ENCODE data around the gene PLK2.
A peak's percentile ranks its signal among the peaks of the same experiment; 100 is the strongest.

The PLK2 gene

DNA sequence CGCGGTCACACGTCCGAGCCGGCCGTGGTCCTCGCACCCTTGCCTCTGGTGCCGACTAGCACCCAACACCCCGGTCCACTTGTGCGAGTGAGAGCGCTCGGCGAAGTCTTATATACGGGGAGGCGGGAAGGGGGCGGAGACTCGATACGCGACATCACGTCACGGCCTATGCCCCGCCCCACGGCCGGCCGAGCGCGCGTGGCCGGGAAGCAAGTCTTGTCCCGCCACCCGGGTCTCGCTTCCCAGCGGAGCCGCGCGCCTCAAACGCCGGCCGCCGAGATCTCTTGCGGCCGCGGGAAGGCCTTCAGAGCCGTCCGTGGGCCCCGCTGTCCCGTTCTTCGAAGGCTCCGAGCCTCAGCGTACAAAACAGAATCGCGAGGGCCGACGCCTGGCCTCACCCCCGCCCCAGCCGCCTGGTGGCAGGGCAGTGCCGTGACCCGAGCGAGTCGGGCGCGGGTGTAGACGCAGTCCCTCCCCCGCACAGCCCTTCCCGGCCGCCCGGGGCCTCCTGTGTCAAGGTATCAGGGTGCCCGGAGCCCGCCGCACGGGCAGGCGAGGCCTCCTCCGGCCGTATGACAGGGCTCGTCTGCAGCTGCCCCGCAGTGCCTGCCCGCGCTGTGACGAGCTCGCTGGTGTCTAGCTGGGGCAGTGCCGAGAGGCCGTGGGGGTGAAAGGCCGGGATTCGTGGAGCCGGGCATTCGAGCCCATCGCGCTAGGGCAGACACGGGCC lies at the start of gene PLK2:
PLK2 (minus strand) TSS at position 85 of the 730 bp plus-strand sequence. CDS start 127 bp downstream, outside the sequence.
- peak; percentile 94 for DNase-seq (ENCODE audit: low read depth)
- TF ChIP-seq, protein P1, sequence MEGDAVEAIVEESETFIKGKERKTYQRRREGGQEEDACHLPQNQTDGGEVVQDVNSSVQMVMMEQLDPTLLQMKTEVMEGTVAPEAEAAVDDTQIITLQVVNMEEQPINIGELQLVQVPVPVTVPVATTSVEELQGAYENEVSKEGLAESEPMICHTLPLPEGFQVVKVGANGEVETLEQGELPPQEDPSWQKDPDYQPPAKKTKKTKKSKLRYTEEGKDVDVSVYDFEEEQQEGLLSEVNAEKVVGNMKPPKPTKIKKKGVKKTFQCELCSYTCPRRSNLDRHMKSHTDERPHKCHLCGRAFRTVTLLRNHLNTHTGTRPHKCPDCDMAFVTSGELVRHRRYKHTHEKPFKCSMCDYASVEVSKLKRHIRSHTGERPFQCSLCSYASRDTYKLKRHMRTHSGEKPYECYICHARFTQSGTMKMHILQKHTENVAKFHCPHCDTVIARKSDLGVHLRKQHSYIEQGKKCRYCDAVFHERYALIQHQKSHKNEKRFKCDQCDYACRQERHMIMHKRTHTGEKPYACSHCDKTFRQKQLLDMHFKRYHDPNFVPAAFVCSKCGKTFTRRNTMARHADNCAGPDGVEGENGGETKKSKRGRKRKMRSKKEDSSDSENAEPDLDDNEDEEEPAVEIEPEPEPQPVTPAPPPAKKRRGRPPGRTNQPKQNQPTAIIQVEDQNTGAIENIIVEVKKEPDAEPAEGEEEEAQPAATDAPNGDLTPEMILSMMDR (IDR thresholded peaks at IDR 0.05; ENCODE audit: insufficient read depth, low read depth, low read length, missing control alignments): no peak

DNA sequence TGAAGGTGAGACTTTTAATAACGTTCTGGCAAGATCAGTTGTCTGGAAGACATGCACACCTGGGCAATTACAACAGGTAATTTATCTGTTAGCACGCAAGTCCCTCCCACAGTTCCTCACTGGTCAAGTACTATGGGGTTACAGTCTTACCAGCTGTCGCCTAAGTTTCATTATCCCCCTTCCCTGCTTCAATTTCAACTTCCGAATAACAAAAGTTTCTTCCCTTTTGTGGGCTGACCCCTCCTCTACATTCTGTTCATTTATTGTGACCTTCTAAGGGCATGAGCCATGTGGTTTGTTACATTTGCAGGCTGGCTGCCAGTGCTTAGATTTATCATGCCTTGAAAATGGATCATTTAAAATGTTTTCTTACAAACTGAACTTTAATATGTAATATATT lies 47.8 kb upstream of the PLK2 start:
- TF ChIP-seq, protein P1 (IDR thresholded peaks at IDR 0.05; ENCODE audit: insufficient read depth, low read depth, low read length, missing control alignments): no peak
- DNase-seq (ENCODE audit: low read depth): no peak
- no peak overlapping the region for H3K4me3 ChIP-seq (ENCODE audit: low read length)

More for the DNA sequence above, at the start of gene PLK2:
- peak within 1 kb of the TSS; percentile 84 for H3K4me3 ChIP-seq (ENCODE audit: low read length)

DNA sequence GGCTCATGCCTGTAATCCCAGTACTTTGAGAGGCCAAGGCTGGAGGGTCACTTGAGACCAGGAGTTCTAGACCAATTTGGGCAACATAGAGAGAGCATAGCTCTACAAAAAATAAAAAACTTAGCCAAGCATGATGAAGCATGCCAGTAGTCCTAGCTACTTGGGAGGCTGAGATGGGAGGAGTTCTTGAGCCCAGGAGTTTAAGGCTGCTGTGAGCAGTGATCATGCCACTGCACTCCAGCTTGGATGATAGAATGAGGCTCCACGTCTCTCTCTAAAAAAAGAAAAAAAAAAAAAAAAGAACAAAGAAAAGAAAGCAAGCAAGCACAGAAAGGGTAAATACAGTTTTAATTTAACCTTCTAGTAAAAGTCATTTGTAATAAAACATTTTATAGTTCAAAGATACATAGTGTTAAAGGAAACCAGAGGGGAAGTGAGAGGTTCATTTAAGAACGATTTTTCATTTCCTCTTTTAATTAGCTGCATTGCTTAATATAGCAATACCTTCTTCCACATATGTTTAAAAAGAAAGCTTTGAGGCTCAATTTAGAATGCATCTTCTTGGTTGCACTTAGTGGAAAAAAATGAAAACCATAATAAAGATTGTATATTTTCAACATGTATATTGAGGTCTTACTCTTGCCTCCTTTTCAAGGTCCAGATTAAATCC lies 46.2 kb upstream of the PLK2 start:
- TF ChIP-seq, protein P1 (IDR thresholded peaks at IDR 0.05; ENCODE audit: insufficient read depth, low read depth, low read length, missing control alignments): no peak
- H3K4me3 ChIP-seq (ENCODE audit: low read length): no peak overlapping the region
- no peak for DNase-seq (ENCODE audit: low read depth)

DNA sequence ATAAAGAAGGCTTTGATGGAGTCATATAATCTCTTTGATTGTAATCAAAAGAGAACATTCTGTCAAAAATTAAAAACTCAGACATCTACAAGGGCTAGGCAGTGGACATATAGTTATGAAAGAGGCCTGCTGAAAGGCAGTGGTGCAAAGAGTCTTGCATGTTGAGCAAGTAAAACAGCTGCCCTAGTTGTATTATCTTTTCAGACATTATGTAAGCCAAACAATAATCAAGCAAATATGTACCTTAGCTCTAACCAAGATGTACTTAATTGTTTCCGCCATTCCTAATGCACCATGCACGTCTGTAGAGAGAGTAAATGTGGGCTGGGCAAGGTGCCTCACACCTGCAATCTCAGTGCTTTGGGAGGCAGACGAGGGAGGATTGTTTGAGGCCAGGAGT lies 45.6 kb upstream of the PLK2 start:
- H3K4me3 ChIP-seq (ENCODE audit: low read length): no peak overlapping the region
- DNase-seq (ENCODE audit: low read depth): no peak

DNA sequence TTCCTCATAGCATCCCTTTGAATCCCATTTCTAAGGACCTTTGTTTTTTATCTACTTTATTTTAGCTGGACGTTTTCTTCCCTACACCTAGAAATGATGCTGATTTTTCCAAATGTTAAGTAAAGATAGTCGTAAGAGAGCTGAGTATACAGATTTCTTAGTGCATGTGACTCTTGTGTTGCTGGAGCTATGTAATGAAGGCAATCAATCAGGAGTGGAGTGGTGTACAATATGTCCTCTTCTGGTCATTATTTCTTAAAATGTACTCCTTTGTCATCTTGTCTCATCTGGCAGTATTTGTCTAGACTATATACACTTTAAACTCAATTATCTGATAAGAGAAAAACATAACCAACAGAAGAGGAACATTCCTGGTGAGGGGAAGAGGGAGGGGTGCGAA lies 44.9 kb upstream of the PLK2 start:
- DNase-seq (ENCODE audit: low read depth): no peak
- no peak overlapping the region for H3K4me3 ChIP-seq (ENCODE audit: low read length)
- TF ChIP-seq, protein P1 (IDR thresholded peaks at IDR 0.05; ENCODE audit: insufficient read depth, low read depth, low read length, missing control alignments): no peak

More for the DNA sequence above, 45.6 kb upstream of the PLK2 start:
- TF ChIP-seq, protein P1 (IDR thresholded peaks at IDR 0.05; ENCODE audit: insufficient read depth, low read depth, low read length, missing control alignments): no peak

DNA sequence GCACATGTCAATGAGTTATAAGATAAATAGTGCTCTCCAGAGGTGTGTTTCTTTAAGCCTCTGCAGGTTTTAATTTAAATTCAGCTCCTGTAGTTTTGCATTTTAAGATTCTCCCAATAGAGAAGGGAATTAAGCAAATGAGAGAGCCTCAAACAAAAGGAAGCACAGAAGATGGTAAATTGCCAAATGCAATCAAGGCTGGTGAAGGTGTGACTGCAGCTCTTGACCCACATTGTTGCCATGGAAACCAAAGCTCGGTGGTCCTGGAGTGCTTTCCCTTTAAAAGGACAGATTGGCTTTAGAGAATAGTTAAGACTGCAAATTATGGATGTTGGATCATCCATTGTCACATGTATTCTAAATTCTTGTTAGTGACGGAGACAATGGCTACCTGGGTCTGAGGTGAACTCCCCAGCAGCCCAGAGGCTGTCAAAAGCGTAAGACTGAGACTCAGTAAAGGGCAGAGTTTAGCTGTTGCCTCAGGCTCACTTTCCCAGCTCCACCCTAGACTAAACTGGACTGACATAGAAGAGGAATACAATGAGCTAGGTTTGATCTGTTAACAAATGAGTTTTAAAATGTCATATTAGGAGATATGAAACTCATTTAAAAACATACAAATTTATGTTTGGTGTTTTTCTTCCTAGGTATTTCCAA lies 43.6 kb upstream of the PLK2 start:
- no peak overlapping the region for H3K4me3 ChIP-seq (ENCODE audit: low read length)
- TF ChIP-seq, protein P1 (IDR thresholded peaks at IDR 0.05; ENCODE audit: insufficient read depth, low read depth, low read length, missing control alignments): no peak
- DNase-seq (ENCODE audit: low read depth): no peak
